Neural crest cell (in vitro differentiated cells): ENCODE measurements around the gene P3H2. TPM values are rescaled to one million over a fixed set of nuclear protein-coding genes. Genes with fewer than 3 reads are reported as not detected.

Experiments used
- DNase-seq: peaks from one replicate; pipeline ENCODE4 v3.0.0; 2021; ENCODE audit warnings: low read depth, mixed read lengths, low spot score
- H3K27ac Mint-ChIP-seq: one replicate; pipeline ENCODE4 v1.8.0; 2021; ENCODE audit warnings: mild to moderate bottlenecking, mixed read lengths; ENCODE audit not compliant: unreplicated experiment
- H3K27me3 Mint-ChIP-seq: 2 replicates; pipeline ENCODE4 v1.8.0; 2021; ENCODE audit warnings: low read depth, mild to moderate bottlenecking, mixed read lengths
- H3K36me3 Mint-ChIP-seq: 2 replicates; pipeline ENCODE4 v1.8.0; 2021; ENCODE audit warnings: low read depth, mild to moderate bottlenecking, mixed read lengths
- H3K4me1 Mint-ChIP-seq: 2 replicates; pipeline ENCODE4 v1.8.0; 2021; ENCODE audit warnings: mixed read lengths
- H3K4me3 Mint-ChIP-seq: one replicate; pipeline ENCODE4 v1.8.0; 2021; ENCODE audit warnings: mild to moderate bottlenecking, mixed read lengths
- H3K9me3 Mint-ChIP-seq: 2 replicates; pipeline ENCODE4 v1.8.0; 2021; ENCODE audit warnings: mixed read lengths
- CTCF ChIP-seq: fragments of 200-600 bp; sonication (generic); conservative IDR thresholded peaks from 2 replicates; pipeline ENCODE4 v1.5.0; 2021; ENCODE audit warnings: antibody characterized with exemption, mild to moderate bottlenecking
- total RNA-seq: library from RNA; stranded (reverse); gene quantifications from 2 replicates; pipeline ENCODE4 v1.2.1, GENCODE V29; 2021

The P3H2 gene
- total RNA-seq, 1 donor from 2014 or later, result 4.1 TPM

- Mint-ChIP-seq H3K36me3 (no peaks in the 10 kb centered on the region), H3K27me3 (no peaks in the 10 kb centered on the region), H3K4me1 (peaks cover 5% of the 10 kb centered on the region), H3K9me3 (no peaks in the 10 kb centered on the region), H3K27ac (no peak overlapping the region), H3K4me3 (no peak overlapping the region)
- no peak for DNase-seq
- no peak for TF ChIP-seq CTCF
Measured at GRCh38 chr3:190009614-190010013, 111.1 kb downstream of the P3H2 start.

- DNase-seq, result no peak
- Mint-ChIP-seq H3K4me3 (no peak overlapping the region), H3K36me3 (no peaks in the 10 kb centered on the region), H3K27ac (no peak overlapping the region), H3K4me1 (peaks cover 5% of the 10 kb centered on the region), H3K9me3 (no peaks in the 10 kb centered on the region), H3K27me3 (no peaks in the 10 kb centered on the region)
- TF ChIP-seq CTCF, result no peak
Measured at GRCh38 chr3:190008432-190008831, 112.3 kb downstream of the P3H2 start.

GRCh38 chr3:190005343-190006113, 115.2 kb downstream of the P3H2 start:
- DNase-seq, result no peak
- H3K9me3 Mint-ChIP-seq, result no peaks in the 10 kb centered on the region
- H3K27me3 Mint-ChIP-seq, result no peaks in the 10 kb centered on the region
- no peak overlapping the region for H3K27ac Mint-ChIP-seq
- TF ChIP-seq CTCF, result no peak
- H3K4me1 Mint-ChIP-seq, result peaks cover 6% of the 10 kb centered on the region
- no peak overlapping the region for H3K4me3 Mint-ChIP-seq
- no peaks in the 10 kb centered on the region for H3K36me3 Mint-ChIP-seq

- H3K4me1 Mint-ChIP-seq, result peaks cover 8% of the 10 kb centered on the region
- H3K36me3 Mint-ChIP-seq, result no peaks in the 10 kb centered on the region
- DNase-seq, result no peak
- no peaks in the 10 kb centered on the region for H3K9me3 Mint-ChIP-seq
- H3K27me3 Mint-ChIP-seq, result no peaks in the 10 kb centered on the region
- TF ChIP-seq CTCF, result no peak
- no peak overlapping the region for H3K4me3 Mint-ChIP-seq
- H3K27ac Mint-ChIP-seq, result no peak overlapping the region
Measured at GRCh38 chr3:190004656-190005055, 116.0 kb downstream of the P3H2 start.

GRCh38 chr3:190003681-190004123, 117.0 kb downstream of the P3H2 start:
- peaks cover 8% of the 10 kb centered on the region for H3K4me1 Mint-ChIP-seq
- no peak overlapping the region for H3K27ac Mint-ChIP-seq
- no peak for DNase-seq
- H3K27me3 Mint-ChIP-seq, result no peaks in the 10 kb centered on the region
- TF ChIP-seq CTCF, result no peak
- no peaks in the 10 kb centered on the region for H3K9me3 Mint-ChIP-seq
- H3K36me3 Mint-ChIP-seq, result no peaks in the 10 kb centered on the region
- H3K4me3 Mint-ChIP-seq, result no peak overlapping the region
